GM21423 (cell line): ENCODE measurements around the gene TAS1R2.
"Not testable (repeated sequence)": the region's sequence is repeated elsewhere in the genome, so short reads cannot be mapped to it uniquely, and the experiment has no call there.

Experiments used
- ATAC-seq: cut with Tn5 transposase; IDR thresholded peaks from one replicate; pipeline ENCODE4 v1.9.1; 2021; ENCODE audit warnings: mild to moderate bottlenecking, moderate library complexity; ENCODE audit not compliant: unreplicated experiment

TAS1R2 gene

DNA sequence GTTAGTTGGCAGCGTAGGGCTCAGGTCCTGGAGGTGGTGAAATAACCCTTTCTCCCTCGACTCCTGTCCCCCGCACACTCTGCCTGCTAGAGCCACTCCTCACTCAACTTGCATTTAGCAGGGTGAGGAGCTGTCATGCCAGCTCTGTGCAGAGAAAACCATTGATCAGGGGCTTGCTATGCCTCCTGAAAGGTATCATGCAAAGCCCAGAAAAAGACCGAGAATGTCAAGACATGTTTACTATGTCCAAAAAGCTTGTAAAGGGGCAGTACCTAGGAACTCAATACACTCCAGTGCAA, 24.9 kb upstream of the TAS1R2 start:
- ATAC-seq, result no peak

DNA sequence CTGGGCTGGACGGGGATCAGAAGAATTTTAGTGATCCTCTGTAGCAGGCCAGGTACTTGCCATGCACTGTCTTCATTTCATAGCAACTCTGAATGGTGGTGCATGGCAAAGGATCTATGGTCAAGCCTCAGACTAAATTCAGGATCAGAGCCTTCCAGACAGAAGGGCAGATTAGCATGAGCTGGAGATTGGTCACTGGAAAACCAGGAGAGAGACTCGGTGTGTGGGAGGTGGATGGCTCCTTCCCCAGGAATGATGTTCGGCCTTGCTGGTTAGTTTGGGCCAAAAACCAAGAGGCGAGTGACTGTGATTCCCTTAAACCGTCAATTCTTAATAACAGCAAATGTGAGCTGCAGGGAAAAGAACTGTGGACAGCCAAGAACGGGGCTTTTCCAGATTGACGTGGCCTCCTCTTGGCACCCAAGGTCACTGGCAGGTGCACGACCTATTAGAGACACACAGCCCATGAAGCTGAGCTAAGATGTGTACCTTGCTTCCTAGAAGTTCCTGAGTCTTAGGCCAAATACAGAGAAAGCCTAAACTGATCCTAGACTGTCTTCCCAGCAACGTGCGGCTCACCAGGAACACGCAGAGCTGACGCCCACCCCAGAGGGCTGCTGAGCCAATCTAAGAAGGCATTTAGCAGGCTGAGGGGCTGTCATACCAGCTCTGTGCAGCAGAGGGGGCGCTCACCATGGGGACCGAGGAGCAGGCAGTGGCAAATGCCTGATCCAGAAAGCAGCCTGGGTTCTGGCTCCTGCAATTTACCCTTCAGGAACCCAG, 24.4 kb upstream of the TAS1R2 start:
- no peak for ATAC-seq

DNA sequence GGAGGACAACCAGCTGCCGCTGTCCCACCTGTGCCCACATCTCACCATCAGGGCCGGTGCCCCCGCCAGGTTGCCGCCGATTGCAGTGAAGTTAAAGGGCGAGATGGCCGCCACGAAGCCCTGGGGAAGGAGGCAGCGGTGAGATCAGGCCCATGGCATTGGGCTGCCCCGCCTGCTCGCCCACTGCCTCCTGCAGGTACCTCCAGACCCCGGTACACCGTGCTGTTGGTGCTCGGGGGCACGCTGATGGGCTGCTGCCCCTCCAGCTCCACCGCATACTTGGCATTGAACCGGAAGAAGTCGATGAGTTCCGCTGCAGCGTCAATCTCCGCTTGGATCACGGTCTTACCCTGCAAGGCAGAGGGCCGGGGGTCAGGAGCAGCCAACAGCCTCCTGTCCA, 23.6 kb upstream of the TAS1R2 start:
- no peak for ATAC-seq

DNA sequence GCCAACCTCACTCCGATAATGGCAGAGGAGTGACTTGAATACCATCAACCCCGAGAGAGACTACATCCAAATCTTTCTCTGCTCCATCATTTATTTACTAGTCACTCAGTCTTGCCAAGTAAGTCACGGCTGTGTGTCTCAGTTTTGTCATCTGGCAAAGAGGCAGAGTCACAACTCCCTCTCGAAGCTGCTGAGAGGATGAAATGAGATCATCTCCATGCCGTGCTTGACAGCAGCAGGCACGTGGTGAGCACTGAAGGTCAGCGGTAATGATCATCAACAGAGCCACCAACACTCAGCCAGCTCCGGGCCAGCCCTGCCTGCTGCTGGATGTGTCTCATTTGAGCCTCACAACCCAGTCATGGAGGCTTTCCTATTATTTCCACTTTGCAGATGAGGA, 23.0 kb upstream of the TAS1R2 start:
- no peak for ATAC-seq

DNA sequence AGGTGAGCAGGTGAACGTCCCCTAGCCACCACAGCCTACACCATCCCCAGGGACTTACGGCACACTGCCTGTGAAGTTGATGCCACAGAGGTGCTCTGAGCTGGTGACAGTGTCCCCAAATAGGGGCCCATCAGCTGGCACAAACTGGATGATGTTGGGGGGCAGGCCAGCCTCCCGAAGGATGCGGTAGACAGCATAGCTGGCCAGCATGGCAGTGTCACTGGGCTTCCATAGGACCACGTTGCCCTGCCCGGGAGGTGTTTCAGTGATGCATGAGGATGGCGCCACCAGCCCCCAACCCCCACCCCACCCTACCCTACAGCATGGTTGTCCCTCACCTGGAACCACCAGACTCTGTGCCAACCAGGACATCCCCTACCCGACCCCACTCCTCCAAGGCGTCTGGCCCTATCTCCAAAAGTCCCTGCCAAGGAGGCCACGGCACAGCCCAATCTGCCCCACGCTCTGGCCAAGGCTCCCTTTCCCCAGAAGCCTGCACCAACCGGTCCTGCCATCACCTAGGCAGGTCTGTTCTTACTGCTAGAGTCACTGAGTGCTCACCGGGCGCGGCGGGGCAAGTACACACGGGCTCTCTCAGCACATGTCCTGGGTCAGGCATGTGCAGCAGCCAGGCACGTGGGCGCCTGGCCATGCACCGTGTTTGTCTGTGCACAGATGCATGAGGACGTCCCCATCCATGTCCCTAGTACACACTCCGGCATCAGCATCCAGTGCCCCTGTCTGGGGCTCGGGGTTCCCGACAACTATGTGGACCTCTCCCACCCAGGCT, 22.4 kb upstream of the TAS1R2 start:
- no peak for ATAC-seq

DNA sequence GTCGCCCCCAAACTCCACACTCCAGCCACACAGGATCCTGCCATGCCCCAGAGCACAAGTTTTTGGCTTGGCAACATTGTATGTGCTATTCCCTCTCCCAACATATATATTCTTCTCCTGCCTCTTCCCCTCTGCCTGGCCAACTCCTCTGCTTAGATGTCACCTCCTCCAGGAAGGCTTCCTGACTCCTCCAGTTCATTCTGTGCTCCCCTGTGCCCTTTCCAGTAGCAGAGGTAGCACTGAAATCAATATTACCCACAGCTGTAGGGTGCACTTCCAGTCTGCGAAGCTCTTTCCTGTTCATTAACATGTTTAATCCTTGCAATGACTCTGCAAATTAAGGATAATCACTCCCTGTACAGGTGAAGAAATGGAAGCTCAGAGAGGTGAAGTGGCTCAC, 21.7 kb upstream of the TAS1R2 start:
- ATAC-seq, result no peak

DNA sequence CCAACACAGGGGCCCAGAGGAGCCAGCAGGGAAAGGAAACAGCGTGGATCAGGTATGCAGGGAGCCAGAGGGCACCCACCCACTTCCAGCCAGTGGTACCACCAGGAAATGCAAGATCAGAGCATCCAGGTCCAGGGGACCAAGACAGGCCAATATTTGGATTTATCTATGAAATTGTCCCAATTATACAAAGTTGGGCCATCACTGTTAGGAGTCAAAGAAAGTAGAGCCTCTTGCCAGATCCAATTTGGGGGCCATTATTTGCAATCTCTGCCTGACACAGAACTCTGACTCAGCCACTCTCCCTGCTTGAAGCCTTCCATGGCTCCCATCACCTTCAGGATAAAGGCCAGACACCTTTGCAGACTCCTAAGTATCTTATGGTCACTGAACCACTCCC, 21.1 kb upstream of the TAS1R2 start:
- no peak for ATAC-seq

DNA sequence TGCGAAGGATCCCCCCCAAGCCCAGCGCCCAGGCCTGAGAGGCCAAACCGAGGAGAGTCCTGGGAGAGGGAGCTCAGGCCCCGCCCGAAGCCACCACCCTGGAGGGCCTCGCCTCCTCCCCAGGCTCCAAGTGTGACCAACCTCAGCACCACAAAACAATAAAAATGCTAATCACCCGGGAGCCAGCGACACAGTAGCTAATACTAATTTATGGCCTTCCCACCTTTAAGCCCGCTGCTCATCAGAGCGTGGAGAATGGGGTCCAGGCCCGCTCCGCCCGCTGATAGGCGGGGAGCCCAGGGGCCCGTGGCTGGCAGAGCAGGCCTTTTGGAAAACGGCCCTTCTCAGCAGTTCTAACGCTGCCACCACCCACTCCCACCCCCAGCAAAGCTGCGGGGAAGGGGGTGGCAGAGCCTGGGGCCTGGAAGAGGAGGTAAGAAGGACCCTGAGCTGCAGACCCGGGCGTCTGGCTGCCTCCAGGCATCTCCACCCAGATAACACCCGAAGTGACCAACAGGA, 20.4 kb upstream of the TAS1R2 start:
- ATAC-seq, result no peak

DNA sequence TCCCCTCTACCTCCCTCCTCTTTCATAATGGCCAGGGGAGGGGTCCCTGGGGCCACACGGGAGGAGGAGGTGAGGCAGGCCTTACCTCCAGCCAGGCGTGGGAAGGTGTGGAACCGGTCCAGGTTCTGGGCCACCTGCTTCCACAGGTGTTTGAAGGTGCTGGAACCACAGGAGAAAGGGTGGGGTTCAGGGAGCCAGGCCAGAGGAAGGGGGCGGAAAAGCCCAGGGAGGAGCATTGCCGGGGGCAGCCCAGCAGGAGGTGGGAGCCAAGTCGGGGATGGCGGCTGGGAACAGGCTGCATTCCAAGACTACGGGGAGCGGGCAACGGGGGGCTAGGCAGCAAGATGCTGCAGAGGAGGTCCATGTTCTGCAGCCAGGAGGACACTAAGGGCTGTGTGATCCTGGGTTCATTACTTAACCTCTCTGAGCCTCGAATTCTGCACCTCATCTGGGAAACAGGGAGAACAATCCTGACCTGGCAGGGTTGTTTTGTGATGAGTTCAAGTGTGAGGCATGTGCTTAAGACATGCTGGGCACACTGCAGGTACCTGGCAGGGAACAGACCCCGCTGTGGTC, 19.8 kb upstream of the TAS1R2 start:
- no peak for ATAC-seq

DNA sequence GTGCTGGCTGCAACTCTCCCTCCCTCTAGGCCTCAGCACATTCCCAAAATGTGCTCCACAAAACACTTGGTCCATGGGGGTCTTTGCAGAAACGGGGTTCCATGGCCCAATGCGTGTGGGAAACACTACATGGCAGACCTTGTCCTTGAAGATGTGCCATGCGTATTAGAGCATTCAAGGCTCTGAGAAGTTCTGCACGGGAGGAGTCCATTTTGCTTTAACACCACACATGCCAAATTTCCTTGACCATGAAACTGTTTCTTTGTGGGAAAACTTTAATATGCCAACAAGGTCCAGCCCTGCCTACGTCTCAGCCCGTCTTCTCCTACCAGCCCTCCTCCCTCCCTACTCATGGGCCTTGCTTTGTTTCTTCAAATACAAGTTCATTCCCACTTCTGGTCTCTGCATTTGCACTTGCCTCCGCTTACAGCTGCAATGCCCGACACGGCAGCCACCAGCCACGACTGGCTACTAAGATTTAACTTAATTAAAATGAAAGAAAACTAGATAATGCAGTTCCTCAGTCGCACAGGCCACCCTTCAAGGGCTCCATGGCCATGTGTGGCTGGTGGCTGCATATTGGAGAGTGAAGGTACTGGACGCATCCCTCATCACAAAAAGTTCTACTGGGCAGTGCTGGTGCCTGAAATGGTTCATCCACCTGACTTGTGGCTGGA, 19.2 kb upstream of the TAS1R2 start:
- ATAC-seq, result no peak

DNA sequence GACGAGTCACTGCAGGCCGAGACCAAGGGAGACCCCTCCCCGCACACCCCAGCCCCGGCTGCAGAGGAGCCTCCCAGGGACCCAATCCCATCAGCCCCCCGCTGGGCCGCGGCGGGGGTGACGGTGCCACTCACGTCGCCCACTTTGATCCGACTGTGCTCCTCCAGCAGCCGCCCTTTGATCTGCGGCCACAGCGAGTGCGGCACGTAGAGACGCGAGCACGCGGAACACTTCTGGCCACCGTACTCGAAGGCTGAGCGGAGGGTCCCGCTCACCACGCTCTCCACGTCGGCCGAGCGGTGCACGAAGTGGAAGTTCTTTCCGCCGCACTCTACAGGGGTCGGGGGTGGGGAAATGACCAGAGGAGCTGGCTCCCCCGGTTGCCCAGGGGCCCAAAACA, 17.8 kb upstream of the TAS1R2 start:
- ATAC-seq, result no peak

DNA sequence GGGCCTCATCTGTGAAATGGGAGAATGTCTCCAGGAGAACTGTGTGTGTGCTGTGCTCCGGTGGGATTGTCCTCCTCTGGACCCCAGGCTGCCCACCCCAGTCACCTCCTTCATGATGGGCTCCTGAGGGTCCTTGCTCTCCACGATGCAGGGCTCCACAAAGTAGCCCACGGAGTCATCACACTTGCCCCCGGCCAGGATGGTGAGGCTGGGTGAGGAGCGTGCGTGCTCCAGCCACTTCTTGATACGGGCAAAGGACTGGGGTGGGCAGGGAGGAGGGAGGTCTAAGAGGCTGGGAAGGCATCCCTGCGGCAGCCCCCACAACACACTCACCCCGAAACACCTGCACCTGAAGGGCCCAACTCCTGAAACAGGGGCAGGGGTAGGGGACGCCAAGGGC, 16.8 kb upstream of the TAS1R2 start:
- no peak for ATAC-seq

DNA sequence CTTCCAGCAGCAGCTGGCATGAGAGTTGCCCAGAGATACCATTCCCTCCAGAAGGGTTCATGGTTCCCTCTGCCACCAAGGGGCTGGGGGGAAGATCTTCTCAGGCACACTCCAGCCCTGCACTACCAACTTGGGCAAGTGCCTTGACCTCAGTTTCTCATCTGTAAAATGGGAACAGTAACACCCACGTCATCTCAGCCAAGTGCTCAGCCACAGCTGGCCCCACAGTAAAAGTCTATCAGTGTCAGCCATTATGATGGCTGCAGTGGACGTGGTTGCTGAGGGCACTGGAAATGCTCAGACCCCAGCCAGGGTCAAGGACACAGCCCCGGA, 16.3 kb upstream of the TAS1R2 start:
- ATAC-seq, result no peak

DNA sequence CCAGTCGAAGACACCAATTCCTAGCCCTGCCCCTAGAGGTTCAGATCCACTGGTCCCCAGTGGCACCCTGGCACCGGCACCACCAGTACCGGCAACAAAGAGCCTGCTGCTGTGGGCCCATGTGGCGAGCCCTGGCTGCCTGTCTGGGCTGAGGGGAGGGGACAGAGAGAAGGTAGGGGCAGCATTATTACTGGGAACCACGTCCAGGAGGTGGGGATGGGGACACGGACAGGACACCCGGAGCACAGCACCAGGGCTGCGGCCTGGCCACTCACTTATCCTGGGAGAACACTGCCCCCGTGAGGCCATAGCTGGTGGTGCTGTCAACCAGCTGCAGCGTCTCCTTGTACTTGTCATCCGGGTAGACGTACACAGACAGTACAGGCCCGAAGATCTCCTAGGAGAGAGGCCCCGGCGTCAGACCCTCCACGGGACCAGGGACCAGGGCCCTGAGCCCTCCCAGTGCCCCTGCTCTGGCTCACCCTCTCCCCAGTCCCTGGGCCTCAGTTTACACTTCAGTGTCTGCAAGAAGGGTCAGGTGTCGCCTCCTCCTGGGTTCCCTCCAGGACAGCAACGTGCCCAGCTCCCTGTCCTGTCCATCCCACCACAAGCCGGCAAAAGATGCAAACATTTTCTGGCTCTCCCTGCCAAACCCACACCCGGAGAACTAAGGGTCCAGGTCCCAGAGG, 15.8 kb upstream of the TAS1R2 start:
- no peak for ATAC-seq

DNA sequence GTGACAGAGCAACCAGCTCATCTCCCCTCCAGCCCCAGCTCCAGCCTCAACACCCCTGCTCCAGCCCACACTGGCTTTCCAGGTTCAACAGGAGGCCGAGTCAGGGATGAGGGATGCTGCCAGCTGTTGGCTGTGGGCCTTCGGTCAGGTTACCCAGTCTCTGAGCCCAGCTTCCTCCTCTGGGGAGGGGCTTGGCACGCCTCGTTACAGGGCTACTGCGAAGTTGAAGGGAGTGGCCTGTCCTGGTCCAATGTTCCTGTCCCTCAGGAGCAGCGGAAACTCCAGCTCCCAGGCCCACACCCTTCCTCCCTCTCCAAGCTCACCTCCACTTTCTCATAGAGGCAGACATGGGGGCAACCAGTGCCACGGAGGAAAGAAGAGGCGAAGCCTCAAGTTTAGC, 15.1 kb upstream of the TAS1R2 start:
- no peak for ATAC-seq

DNA sequence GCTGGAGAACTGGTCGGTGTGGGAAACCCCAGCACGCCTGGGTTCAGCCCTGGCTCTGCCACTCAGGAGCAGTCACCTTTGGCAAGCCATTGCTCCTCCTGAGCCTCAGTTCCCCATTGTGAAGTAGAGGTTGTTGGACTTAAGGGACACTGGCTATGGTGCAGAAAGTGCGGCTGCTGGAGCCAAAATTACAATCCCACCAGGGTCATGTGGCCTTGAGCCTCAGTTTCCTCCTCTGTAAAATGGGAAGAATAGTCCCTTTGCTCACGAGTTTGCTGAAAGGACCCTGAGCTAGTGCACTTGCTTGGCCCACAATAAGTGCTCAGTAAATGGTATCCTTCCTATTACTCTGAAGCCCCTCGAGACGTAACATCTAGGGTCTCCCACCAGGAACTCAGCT, 14.6 kb upstream of the TAS1R2 start:
- ATAC-seq, result no peak

DNA sequence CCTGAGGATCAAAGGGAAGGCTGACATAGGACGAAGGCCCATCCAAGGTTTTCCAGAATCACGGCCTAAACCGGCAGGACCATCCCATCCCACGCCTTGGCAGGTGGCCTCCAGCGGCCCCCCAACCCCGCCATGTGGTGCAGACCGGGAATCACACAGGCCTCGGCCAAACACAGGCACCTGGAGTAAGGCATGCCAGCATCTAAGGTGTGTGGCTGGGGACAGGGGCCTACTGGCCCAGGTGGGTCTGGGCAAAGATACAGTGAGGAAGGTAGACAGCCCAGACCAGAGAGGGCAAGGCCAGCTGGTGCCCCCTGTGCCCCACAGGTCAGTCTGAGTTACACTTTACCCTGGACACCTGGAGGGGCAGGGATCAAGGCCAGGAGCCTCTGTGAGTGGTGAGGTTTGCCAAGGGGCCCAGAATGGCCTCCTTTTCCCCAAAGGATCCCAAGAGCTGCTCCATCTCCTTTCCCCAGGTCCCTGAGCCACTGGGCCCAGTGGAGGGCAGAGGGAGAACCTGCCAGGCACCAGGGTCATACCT, 12.7 kb upstream of the TAS1R2 start:
- ATAC-seq, result no peak

DNA sequence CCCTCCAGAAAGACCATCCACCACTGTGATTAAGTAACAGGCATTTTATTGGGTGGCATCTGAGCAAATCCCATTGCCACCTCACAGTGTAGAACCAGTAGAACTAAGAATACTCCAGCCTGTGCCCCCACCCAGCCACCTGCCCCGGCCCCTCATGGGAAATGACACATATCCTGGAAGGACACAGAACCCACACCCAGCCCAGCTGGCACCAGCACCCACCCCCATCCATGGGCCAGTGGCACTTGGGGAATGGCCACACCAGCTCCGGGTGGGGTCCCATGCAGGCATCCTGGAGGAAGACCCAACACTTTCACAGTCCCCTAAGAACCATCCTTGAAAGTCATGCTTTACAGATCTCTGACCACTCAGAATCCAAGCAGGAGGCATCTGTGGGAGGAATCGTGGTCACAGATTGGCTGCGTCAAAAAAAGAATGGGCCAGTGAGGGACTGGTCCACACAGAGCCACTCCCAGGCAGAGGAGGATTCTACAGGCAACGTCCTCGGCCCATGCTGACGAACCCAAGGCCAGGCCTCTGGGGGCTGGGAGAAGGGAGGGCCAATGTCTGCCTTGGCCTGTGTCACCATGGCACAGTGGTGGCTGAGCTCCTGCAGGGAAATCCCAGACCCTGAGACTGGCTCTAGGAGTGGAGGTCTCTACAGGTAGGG, 12.1 kb upstream of the TAS1R2 start:
- ATAC-seq, result no peak

DNA sequence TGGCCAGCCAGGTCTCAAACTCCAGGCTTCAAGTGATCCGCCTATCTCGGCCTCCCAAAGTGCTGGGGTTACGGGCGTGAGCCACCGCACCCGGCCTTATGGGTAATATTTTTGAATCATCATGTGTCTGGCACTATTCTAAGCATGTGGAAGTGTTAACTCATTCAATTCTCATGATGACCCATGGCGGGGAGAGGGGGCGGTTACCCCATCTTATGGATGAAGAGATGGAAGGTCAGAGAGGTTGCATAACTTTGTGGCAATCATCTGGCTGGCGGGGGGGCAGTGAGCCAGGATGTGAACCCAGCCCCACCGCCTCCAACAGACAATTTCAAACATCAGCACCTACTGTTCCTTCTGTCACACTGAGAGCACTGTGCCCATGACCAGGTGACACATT, 11.5 kb upstream of the TAS1R2 start:
- ATAC-seq, result no peak

DNA sequence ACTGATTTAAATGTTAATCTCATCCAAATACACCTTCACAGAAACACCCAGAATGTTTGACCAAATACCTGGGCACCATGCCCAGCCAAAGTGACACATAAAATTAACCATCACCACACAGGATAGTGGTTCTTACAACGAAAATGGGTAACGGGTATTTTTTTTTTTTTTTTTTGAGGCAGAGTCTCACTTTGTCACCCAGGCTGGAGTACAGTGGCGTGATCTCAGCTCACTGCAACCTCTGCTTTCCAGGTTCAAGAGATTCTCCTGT, 11.1 kb upstream of the TAS1R2 start:
- not testable (repeated sequence) for ATAC-seq
